Measurements from ENCODE around the gene RAB27A. TPM values are rescaled to one million over a fixed set of nuclear protein-coding genes. Genes with fewer than 3 reads are reported as not detected.

The RAB27A gene
- total and polyA plus RNA-seq, 10 of the 15 experiments (the other 5 are each of a cell fraction or from before 2014, with no cell fraction given): 13.3 to 139 (median 35.2) TPM

DNA sequence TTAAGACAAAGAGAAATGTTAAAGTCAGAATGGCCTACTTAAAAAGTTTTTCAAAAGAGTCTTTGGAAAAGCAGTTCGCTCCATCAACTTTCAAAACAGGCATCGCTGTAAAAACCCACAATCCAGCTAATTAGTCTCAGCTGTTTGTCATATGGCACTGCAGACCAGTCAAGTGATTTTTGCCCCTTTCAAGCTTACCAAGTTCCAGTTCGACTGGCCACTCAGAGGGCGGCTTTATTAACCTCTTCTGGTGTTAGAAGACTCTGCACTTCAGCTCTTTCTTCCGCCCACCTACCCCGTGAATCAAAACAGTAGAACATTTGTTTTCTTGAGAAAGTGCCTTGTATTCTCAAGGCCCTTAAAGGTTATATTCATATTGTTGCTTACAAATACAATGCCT is 19.3 kb downstream of the RAB27A start:
- Histone ChIP-seq H3K36me3 (ENCODE audit: control insufficient read depth in 2 of 2, insufficient read depth in 2 of 2, low read length in 1 of 2) (no peaks in the 10 kb centered on the region; a peak in 1 of 4 replicates), H3K27me3 (replicated peaks in 1 of 2; ENCODE audit: control insufficient read depth in 2 of 2, insufficient read depth in 2 of 2, low read length in 1 of 2) (no peaks in the 10 kb centered on the region), H3K4me3 (no peak overlapping the region), H3K4me2 (ENCODE audit: control insufficient read depth, insufficient read depth) (no peak overlapping the region), H3K9ac (ENCODE audit: control insufficient read depth, insufficient read depth, low read length) (no peak overlapping the region), H2AFZ (ENCODE audit: control insufficient read depth, low read depth, low read length) (no peak overlapping the region), H3K79me2 (ENCODE audit: control insufficient read depth, insufficient read depth, low read length) (peaks cover 1% of the 10 kb centered on the region), H3K27ac (ENCODE audit: control insufficient read depth, insufficient read depth) (no peak overlapping the region), H3K9me3 (replicated peaks; ENCODE audit: control insufficient read depth, insufficient read depth, low read length) (no peaks in the 10 kb centered on the region; the same call in 2 of the 3 replicates), H4K20me1 (ENCODE audit: control insufficient read depth, insufficient read depth) (no peaks in the 10 kb centered on the region), H3K4me1 (ENCODE audit: control insufficient read depth, insufficient read depth, low read length) (peaks cover 7% of the 10 kb centered on the region)
- CTCF ChIA-PET: interaction anchor here (0.8 to 2.2 kb wide), 3 partner anchors 12 to 41 kb away, joined by 3 to 5 read pairs (median 3); no protein-coding TSS in a partner anchor
- no TSS peak for BruUV-seq (replicated peaks)
- no peak for FAIRE-seq
- SMC1A ChIA-PET (ENCODE audit: uncharacterized antibody, unreplicated experiment): interaction anchor here (0.6 to 2.2 kb wide), 9 partner anchors 14 to 60 kb away, joined by 3 to 7 read pairs (median 4); no protein-coding TSS in a partner anchor
- TF ChIP-seq HCFC1 (IDR thresholded peaks at IDR 0.05; ENCODE audit: low read length): no peak
- no peak for TF ChIP-seq DPF2 (IDR thresholded peaks at IDR 0.05)
- TF ChIP-seq ESRRA (IDR thresholded peaks at IDR 0.05; ENCODE audit: low read length): no peak
- no peak for TF ChIP-seq PML (IDR thresholded peaks at IDR 0.05; ENCODE audit: low read length)
- TF ChIP-seq CBX3 (IDR thresholded peaks at IDR 0.05; ENCODE audit: borderline replicate concordance, low read depth): no peak
- no peak for TF ChIP-seq MEF2B (IDR thresholded peaks at IDR 0.05; ENCODE audit: partially characterized antibody, poor library complexity, severe bottlenecking)
- TF ChIP-seq RBBP5 (conservative IDR thresholded peaks at IDR 0.05): no peak
- no peak for TF ChIP-seq SREBF1 (IDR thresholded peaks at IDR 0.05; ENCODE audit: low read length)
- TF ChIP-seq ZNF274 (IDR thresholded peaks at IDR 0.05; ENCODE audit: insufficient read depth, insufficient read length): no peak
- TF ChIP-seq FOS (IDR thresholded peaks at IDR 0.05; ENCODE audit: borderline replicate concordance, extremely low read depth, insufficient read length): no peak
- TF ChIP-seq BHLHE40 (IDR thresholded peaks at IDR 0.05; ENCODE audit: borderline replicate concordance in 1 of 2, low read depth in 2 of 2, low read length in 1 of 2): no peak
- no peak for TF ChIP-seq ZNF24 (IDR thresholded peaks at IDR 0.05)
- TF ChIP-seq POU2F2 (IDR thresholded peaks at IDR 0.05; ENCODE audit: borderline replicate concordance, low read depth, low read length): no peak
- TF ChIP-seq PAX8 (IDR thresholded peaks at IDR 0.05): no peak
- no peak for TF ChIP-seq KDM1A (IDR thresholded peaks at IDR 0.05; ENCODE audit: borderline replicate concordance)
- TF ChIP-seq, protein P1, sequence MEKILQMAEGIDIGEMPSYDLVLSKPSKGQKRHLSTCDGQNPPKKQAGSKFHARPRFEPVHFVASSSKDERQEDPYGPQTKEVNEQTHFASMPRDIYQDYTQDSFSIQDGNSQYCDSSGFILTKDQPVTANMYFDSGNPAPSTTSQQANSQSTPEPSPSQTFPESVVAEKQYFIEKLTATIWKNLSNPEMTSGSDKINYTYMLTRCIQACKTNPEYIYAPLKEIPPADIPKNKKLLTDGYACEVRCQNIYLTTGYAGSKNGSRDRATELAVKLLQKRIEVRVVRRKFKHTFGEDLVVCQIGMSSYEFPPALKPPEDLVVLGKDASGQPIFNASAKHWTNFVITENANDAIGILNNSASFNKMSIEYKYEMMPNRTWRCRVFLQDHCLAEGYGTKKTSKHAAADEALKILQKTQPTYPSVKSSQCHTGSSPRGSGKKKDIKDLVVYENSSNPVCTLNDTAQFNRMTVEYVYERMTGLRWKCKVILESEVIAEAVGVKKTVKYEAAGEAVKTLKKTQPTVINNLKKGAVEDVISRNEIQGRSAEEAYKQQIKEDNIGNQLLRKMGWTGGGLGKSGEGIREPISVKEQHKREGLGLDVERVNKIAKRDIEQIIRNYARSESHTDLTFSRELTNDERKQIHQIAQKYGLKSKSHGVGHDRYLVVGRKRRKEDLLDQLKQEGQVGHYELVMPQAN (conservative IDR thresholded peaks at IDR 0.05): no peak
- TF ChIP-seq GATAD2B (conservative IDR thresholded peaks at IDR 0.05; ENCODE audit: low read depth): no peak
- WGBS (ENCODE audit: insufficient coverage, insufficient replicate concordance, low lambda C conversion rate, missing lambda C conversion rate): 85% methylated on average over 6 of the region's 6 CpGs
- DNase-seq (ENCODE audit: low read depth, low spot score): no peak
- no peak for ATAC-seq
- intact Hi-C loops (cut with micrococcal nuclease; ENCODE audit: unreplicated experiment): no loop called here
- POLR2A ChIA-PET: interaction anchor here (0.8 to 1.3 kb wide), 4 partner anchors 9 to 17 kb away, joined by 3 to 11 read pairs (median 4); no protein-coding TSS in a partner anchor
- in situ Hi-C loops (cut with MboI): no loop called here
- RAD21 ChIA-PET (ENCODE audit: unreplicated experiment): interaction anchor here (1.4 kb wide), 1 partner anchor 14 kb away, joined by 3 read pairs; no protein-coding TSS in a partner anchor
